AML-193 (cell line): Measurements from ENCODE around the gene EDEM3.

Source experiments
- DNase-seq, 2 experiments: peaks; one replicate each; lab custom pipeline; 2025; lab: John Stamatoyannopoulos, UW

EDEM3 gene

GRCh38 chr1:184672013-184672726, 82.5 kb downstream of the EDEM3 start:
- DNase-seq: no peak

DNA sequence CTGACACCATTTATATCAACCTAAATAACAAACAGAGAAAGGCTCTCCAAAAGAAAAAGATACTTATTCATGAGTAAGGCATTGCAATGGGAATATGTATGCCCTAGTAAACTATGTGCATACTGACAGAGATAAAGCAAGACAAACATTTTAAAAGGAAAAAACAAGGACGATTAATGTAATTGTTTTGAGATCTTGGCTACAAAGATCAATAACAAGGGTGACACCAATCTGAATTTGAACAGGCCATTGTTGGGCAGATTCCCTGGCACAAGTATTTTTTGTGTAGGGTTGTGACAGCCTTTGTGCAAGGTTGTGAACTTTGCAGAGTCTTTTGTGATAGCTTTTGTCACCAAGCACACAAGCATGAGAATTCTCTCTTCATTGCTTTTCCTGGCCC, 85.3 kb downstream of the EDEM3 start:
- DNase-seq: no peak

DNA sequence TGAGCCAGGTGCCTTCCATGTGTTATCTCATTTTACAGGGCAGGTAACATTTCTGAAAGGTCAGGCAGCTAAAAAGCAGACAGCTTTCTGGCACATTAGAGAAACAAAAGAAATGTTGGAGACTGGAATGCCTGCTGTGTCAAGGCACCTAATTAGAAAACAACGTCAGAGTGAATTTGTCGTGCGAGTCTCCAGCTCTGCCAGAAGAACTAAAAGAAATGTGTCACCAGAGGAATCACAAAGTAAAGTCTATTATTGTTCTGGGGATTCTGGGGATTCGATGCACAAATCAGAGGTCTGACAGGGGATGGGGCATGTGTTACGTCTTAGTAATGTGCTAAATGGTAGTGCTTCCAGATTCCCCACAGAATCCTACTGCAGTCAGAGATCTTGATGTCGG, 89.3 kb downstream of the EDEM3 start:
- no peak for DNase-seq

DNA sequence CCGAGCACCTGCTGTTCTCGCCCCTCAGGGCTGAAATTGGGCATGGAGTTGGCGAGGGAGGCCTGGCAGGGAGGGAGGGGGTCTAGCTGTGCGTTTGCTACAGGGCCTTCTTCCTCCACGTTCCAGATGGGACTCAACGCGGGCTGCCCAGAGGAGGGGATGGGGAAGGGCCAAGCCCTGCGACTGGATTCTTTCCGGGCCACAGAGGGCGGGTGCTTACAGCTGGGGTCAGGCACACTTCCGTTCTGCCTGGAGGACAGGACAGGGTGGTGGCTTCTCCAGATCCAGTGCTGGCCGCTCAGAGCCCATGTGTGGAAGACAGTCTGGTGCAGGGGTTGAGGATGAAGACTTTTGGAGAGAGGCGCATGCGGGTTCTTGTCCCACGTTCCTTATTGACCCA, 90.0 kb downstream of the EDEM3 start:
- DNase-seq: no peak

GRCh38 chr1:184664042-184664660, 90.5 kb downstream of the EDEM3 start:
- DNase-seq: no peak

DNA sequence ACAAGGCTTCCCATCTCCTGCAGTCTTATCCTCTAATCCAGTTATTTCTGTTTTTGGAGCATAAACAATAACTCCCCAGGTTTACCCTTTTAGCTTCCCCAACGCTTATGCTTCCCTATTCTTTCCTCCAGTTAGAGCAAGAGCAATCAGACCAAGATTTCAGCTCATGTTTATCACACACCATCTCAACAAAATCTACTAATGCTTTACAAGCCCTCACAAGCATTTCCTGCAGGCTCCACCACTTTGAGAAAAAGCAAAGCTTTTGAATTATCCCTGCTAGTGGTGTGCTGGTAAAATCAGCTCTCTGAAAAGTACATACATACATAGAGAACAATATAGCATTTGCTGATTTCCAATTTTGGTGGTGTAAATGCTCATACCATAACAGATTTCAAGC, 92.9 kb downstream of the EDEM3 start:
- no peak for DNase-seq

- DNase-seq: no peak
Observed at GRCh38 chr1:184660462-184661191, 94.0 kb downstream of the EDEM3 start.

- DNase-seq: no peak
Observed at GRCh38 chr1:184658055-184658454, 96.6 kb downstream of the EDEM3 start.

- DNase-seq: no peak
Observed at GRCh38 chr1:184656221-184656620, 98.4 kb downstream of the EDEM3 start.

DNA sequence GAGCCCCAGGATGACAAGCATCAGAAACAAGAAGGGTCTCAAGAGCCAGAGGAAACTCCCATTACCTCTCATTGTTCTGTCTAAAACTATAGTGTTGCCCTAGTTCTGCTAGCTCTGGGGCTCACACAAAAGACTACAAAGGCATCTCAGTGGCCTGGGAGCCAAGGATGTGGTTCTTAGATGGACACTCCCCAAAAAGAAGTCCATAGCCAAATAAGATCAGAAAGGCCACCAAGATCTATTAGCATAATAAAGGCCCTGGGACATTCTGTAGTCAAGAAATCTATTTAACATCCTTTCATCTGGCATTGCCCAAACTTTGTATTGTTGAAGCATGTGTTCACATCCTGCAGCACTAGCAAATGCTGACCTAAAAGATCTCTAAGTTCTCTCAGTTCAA, 99.5 kb downstream of the EDEM3 start:
- DNase-seq: no peak

DNA sequence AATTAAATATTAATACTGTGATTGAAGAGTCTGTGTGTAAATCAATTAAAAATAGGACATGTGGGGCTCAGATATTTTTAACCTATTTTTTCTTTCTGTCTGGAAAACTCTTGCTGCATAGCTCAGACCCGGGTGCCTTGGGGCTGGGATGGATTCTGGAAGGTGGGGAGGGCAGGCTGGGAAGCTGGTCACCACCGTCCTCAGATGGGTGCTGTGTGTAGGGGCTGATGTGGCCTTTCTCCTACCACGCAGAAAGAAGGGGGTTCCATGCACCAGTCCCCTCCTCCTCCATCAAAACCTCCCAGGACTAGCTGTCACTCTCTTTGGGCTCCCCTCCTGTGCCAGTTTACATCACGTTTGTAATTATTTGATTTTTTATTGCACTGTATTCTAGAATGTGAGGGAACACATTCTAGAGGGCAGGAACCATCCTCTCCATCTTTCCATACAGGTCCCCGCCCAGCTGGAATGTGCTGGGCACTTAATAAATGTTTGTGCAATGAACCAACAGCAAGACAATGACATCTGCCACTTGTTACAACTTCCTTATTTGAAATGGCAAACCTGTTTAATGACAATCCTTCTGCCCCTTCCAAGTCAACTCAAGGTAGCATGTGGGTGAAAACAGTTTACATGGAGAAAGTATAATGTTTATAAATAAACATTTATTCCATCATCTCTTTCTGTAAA, 104.3 kb downstream of the EDEM3 start:
- no peak for DNase-seq

DNA sequence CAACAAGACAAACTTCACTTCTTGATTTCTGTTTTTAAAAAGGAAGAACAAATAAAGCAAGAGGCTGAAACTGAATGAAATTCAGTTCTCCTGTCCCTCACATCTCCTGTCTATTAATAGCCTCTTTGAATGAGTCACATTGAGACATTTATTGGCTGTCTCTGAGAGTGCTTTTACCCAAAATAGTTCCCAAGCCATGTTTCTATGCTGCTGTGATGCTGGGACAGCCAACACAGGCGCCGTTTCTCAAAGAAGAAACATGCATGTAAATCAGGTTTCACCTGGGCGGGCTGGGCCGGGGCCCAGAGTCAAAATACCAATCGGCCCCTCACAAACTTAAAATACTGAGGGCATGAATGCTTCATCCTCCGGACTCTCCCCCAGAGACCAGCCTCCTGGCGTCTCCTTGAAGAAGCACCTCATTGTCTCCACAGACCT, 105.2 kb downstream of the EDEM3 start:
- no peak for DNase-seq

DNA sequence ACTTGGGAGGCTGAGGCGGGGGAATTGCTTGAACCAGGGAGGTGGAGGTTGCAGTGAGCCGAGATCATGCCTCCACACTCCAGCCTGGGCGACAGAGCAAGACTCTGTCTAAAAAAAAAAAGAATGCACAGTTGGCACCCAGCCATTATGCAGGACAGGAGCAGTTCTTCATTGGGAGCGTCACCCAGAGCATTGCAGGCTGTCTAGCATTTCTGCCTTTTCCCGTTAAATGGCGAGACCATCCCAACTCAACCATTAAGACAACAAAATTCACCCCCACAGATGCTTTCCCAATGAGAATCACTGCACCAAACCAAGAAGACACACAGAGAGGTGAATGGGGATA, 105.8 kb downstream of the EDEM3 start:
- no peak for DNase-seq

- no peak for DNase-seq
Observed at GRCh38 chr1:184648160-184648855, 106.3 kb downstream of the EDEM3 start.

DNA sequence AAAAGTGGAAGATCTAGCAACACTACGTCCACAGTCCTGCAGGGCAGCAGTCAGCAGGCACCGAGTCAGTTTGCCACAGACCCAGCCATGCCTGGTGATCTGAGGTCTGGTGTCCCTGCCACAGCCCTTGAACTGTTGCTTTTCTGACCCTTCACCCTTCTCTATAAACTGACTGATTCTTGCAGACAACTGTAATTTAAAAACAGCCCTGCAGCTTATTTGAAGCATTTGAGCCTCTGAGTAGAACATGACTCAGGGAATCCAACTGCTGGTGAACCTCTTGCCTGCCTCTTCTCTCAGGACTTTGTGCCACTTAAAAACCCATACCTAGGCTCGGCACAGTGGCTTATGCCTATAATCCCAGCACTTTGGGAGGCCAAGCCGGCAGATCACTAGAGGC, 107.2 kb downstream of the EDEM3 start:
- no peak for DNase-seq

- no peak for DNase-seq
Observed at GRCh38 chr1:184646824-184647223, 107.8 kb downstream of the EDEM3 start.

- no peak for DNase-seq
Observed at GRCh38 chr1:184646178-184646701, 108.4 kb downstream of the EDEM3 start.

- no peak for DNase-seq
Observed at GRCh38 chr1:184644771-184645170, 109.9 kb downstream of the EDEM3 start.

GRCh38 chr1:184643661-184644060, 111.0 kb downstream of the EDEM3 start:
- no peak for DNase-seq

GRCh38 chr1:184641894-184642293, 112.8 kb downstream of the EDEM3 start:
- DNase-seq: no peak

DNA sequence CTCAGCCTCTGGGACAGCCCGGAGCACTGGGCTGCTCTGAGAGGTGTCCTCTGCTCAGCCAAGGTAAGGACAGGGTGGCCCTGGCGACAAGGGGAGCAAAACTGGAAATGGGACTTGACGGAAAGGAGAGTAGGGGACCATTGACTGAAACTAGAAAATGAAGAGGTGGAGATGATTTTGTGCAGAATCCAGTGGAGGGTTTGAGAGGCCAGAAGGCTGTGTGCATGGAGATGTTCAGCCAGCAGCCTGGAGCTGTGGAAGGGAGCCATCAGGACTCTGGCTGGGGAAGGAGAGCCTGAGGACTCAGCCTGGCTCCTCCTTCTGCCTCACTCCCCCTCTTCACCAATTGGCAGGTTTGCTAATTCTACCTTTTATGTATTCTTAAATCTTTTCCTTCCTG, 114.2 kb downstream of the EDEM3 start:
- no peak for DNase-seq
